ENCODE results near the gene UBL4A. TPM values are rescaled to one million over a fixed set of nuclear protein-coding genes. Genes with fewer than 3 reads are reported as not detected.

Gene UBL4A
- total RNA-seq, 1 experiment from 2014 or later, result 41.3 TPM

DNA sequence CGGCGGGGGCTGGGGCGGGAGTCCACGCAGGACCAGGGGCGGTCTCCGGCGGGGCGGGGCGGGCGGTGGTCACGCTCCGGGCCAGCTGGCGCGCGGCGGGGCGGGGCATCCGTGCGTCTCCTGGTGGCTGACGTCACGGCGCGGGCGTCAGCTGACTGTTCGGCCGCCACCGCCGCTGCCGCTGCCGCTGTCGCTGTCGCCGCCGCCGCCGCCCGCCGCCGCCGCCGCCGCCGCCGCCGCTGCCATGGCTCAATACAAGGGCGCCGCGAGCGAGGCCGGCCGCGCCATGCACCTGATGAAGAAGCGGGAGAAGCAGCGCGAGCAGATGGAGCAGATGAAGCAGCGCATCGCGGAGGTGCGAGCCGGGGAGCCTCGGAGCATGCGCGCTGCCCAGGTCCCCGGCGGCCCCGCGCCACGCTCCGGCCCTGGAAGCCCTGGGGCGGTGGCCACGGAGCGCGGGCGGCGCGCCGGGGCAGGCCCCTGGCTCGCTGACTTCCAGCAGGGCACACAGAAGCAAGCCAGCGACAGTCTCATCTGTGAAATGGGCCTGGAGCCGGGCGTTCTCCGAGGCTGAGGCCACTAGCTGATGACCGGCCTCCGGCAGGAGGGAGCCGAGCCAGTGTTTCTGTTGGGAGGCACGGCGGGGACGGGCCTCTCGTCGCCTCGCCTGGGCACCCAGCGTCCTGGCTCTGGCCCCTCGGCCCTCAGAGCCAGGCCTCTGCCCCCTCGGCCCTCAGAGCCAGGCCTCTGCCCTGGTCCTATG, 42.2 kb downstream of the UBL4A start, which contains the start of gene FAM50A:
FAM50A (plus strand) TSS at position 150 of the 763 bp plus-strand sequence; CDS start at position 245, 95 bp downstream.
- Mint-ChIP-seq H3K4me3 (ENCODE audit: low read depth, unreplicated experiment) (peak within 1 kb of the TSS; percentile 78), H3K9me3 (ENCODE audit: low read depth, unreplicated experiment) (no peaks in the 10 kb centered on the region), H3K27ac (ENCODE audit: unreplicated experiment) (peak within 1 kb of the TSS; percentile 91), H3K4me1 (ENCODE audit: low read depth, unreplicated experiment) (peaks cover 14% of the 10 kb centered on the region), H3K27me3 (ENCODE audit: unreplicated experiment) (no peaks in the 10 kb centered on the region), H3K36me3 (ENCODE audit: insufficient read depth, unreplicated experiment) (peaks cover 77% of the 10 kb centered on the region)
- intact Hi-C loops (cut with micrococcal nuclease; ENCODE audit: unreplicated experiment), result no loop called here
- DNase-seq, result peak; percentile 83
- no TSS peak for BruUV-seq (replicated peaks)
- CTCF ChIA-PET, result no interaction called here
- TF ChIP-seq, protein P1, sequence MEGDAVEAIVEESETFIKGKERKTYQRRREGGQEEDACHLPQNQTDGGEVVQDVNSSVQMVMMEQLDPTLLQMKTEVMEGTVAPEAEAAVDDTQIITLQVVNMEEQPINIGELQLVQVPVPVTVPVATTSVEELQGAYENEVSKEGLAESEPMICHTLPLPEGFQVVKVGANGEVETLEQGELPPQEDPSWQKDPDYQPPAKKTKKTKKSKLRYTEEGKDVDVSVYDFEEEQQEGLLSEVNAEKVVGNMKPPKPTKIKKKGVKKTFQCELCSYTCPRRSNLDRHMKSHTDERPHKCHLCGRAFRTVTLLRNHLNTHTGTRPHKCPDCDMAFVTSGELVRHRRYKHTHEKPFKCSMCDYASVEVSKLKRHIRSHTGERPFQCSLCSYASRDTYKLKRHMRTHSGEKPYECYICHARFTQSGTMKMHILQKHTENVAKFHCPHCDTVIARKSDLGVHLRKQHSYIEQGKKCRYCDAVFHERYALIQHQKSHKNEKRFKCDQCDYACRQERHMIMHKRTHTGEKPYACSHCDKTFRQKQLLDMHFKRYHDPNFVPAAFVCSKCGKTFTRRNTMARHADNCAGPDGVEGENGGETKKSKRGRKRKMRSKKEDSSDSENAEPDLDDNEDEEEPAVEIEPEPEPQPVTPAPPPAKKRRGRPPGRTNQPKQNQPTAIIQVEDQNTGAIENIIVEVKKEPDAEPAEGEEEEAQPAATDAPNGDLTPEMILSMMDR (IDR thresholded peaks at IDR 0.05; ENCODE audit: unreplicated experiment), result no peak

GRCh38 chrX:154443479-154443910, 42.9 kb downstream of the UBL4A start:
- no peaks in the 10 kb centered on the region for H3K27me3 Mint-ChIP-seq (ENCODE audit: unreplicated experiment)
- TF ChIP-seq, protein P1 (IDR thresholded peaks at IDR 0.05; ENCODE audit: unreplicated experiment), result no peak
- H3K4me1 Mint-ChIP-seq (ENCODE audit: low read depth, unreplicated experiment), result peaks cover 14% of the 10 kb centered on the region
- intact Hi-C loops (cut with micrococcal nuclease; ENCODE audit: unreplicated experiment), result no loop called here
- CTCF ChIA-PET, result interaction anchor here (0.6 kb wide), 1 partner anchor 18 kb away, joined by 7 read pairs; no protein-coding TSS in a partner anchor
- H3K9me3 Mint-ChIP-seq (ENCODE audit: low read depth, unreplicated experiment), result no peaks in the 10 kb centered on the region
- H3K27ac Mint-ChIP-seq (ENCODE audit: unreplicated experiment), result peak overlapping the region; percentile 91
- peaks cover 75% of the 10 kb centered on the region for H3K36me3 Mint-ChIP-seq (ENCODE audit: insufficient read depth, unreplicated experiment)
- no peak for DNase-seq
- H3K4me3 Mint-ChIP-seq (ENCODE audit: low read depth, unreplicated experiment), result peak overlapping the region; percentile 78
- BruUV-seq (replicated peaks), result no TSS peak

DNA sequence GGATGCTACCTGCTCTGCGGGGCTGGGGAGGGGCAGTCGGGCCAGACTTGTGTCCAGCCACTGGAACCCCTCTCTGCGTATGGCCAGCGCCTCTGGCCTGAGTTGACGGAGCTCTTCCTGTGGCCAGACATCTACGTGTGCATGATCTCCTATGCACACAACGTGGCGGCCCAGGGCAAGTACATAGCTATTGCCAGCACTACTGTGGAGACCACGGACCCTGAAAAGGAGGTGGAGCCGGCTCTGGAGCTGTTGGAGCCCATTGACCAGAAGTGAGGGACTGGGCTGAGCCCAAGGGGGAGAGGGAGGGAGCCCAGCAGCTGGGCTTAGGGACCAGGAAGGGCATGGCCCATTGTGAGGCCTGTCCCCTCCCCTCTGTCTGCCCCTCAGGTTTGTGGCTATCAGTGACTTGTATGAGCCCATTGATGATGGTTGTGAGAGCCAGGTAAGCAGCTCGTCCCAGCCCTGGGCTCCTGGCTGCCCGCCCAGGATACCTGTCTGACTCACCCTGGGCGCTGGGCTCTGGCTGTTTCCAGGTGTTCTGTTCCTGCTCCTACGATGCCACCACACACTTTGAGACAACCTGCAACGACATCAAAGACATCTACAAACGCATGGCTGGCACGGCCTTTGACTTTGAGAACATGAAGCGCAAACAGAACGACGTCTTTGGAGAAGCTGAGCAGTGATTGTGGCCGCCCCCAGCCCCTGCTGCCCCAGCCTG, 44.3 kb downstream of the UBL4A start:
- CTCF ChIA-PET, result interaction anchor here (0.6 kb wide), 1 partner anchor 71 kb away, joined by 3 read pairs; no protein-coding TSS in a partner anchor
- TSS peak; percentile 35 for BruUV-seq (replicated peaks)
- H3K27me3 Mint-ChIP-seq (ENCODE audit: unreplicated experiment), result no peaks in the 10 kb centered on the region
- intact Hi-C loops (cut with micrococcal nuclease; ENCODE audit: unreplicated experiment), result no loop called here
- peaks cover 76% of the 10 kb centered on the region for H3K36me3 Mint-ChIP-seq (ENCODE audit: insufficient read depth, unreplicated experiment)
- peak; percentile 62 for DNase-seq
- no peak overlapping the region for H3K4me3 Mint-ChIP-seq (ENCODE audit: low read depth, unreplicated experiment)
- TF ChIP-seq, protein P1 (IDR thresholded peaks at IDR 0.05; ENCODE audit: unreplicated experiment), result no peak
- H3K27ac Mint-ChIP-seq (ENCODE audit: unreplicated experiment), result no peak overlapping the region
- H3K4me1 Mint-ChIP-seq (ENCODE audit: low read depth, unreplicated experiment), result peaks cover 14% of the 10 kb centered on the region
- H3K9me3 Mint-ChIP-seq (ENCODE audit: low read depth, unreplicated experiment), result no peaks in the 10 kb centered on the region

DNA sequence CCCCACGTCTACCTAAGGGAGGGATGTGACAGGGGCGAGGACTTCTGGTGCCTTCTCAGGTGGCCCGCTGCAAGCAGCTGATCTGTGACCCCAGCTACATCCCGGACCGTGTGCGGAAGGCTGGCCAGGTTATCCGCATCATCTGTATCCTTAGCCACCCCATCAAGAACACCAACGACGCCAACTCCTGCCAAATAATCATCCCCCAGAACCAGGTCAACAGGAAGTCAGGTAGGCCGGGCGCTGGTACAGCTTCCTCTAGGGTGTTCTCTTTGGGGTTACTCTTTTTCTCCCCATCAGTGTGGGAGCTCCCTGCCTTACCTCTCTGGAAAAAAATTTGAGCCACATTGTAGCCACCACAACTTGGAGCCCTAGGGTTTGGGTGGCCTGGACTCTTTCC, 44.9 kb downstream of the UBL4A start:
- Mint-ChIP-seq H3K27ac (ENCODE audit: unreplicated experiment) (no peak overlapping the region), H3K27me3 (ENCODE audit: unreplicated experiment) (no peaks in the 10 kb centered on the region), H3K9me3 (ENCODE audit: low read depth, unreplicated experiment) (no peaks in the 10 kb centered on the region), H3K36me3 (ENCODE audit: insufficient read depth, unreplicated experiment) (peaks cover 76% of the 10 kb centered on the region), H3K4me3 (ENCODE audit: low read depth, unreplicated experiment) (no peak overlapping the region), H3K4me1 (ENCODE audit: low read depth, unreplicated experiment) (peaks cover 14% of the 10 kb centered on the region)
- CTCF ChIA-PET, result interaction anchor here (0.6 kb wide), 1 partner anchor 71 kb away, joined by 3 read pairs; no protein-coding TSS in a partner anchor
- TF ChIP-seq, protein P1 (IDR thresholded peaks at IDR 0.05; ENCODE audit: unreplicated experiment), result no peak
- intact Hi-C loops (cut with micrococcal nuclease; ENCODE audit: unreplicated experiment), result no loop called here
- BruUV-seq (replicated peaks), result no TSS peak
- DNase-seq, result no peak

Measured in Calu3 (cell line).